ENCODE results near the gene UGT2B10. TPM values are rescaled to one million over a fixed set of nuclear protein-coding genes. Genes with fewer than 3 reads are reported as not detected.

Gene UGT2B10
- total and polyA plus RNA-seq, 4 donors, result not detected

DNA sequence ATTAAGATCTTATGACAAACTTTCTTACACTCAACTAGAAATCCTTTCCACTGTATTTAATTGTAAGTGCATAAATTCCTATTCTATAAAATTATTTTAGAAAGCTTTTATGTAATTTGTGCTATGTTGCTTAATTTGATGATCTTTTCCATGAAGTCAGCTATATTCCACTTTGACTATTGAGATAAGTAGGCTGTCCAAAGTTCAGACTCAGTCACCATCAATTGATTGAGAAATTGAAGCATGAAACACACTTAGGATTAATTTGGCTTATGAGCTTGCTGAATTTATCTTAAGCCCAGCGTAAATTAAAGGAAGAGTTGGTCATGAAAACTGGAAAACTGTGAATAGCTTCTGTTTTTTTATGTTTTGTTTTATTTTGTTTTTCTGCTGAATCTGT lies 18.7 kb upstream of the UGT2B10 start:
- H3K9me3 ChIP-seq (ENCODE audit: control insufficient read depth in 4 of 4, insufficient read depth in 3 of 4, low read length in 3 of 4), result no peaks in the 10 kb centered on the region
- TF ChIP-seq CTCF (IDR thresholded peaks at IDR 0.05; ENCODE audit: control extremely low read depth, extremely low read depth), result no peak
- ATAC-seq (ENCODE audit: insufficient read depth, low FRiP score), result no peak

GRCh38 chr4:68797618-68798017 lies 18.2 kb upstream of the UGT2B10 start:
- DNase-seq (no peak), ATAC-seq (ENCODE audit: insufficient read depth, low FRiP score) (no peak)
- H3K36me3 ChIP-seq (ENCODE audit: control insufficient read depth in 4 of 4, insufficient read depth in 4 of 4, low read length in 4 of 4), result no peaks in the 10 kb centered on the region
- no peak for TF ChIP-seq CTCF (IDR thresholded peaks at IDR 0.05; ENCODE audit: control extremely low read depth, extremely low read depth)
- H3K4me1 ChIP-seq (ENCODE audit: control insufficient read depth in 5 of 5, insufficient read depth in 5 of 5, low read length in 5 of 5), result no peaks in the 10 kb centered on the region
- H3K9me3 ChIP-seq (ENCODE audit: control insufficient read depth in 4 of 4, insufficient read depth in 3 of 4, low read length in 3 of 4), result no peaks in the 10 kb centered on the region
- no peaks in the 10 kb centered on the region for H3K27me3 ChIP-seq (ENCODE audit: control insufficient read depth in 3 of 3, insufficient read depth in 3 of 3, low read length in 2 of 3)
- H3K27ac ChIP-seq (ENCODE audit: low read depth in 1 of 2, low read length in 1 of 2), result no peak overlapping the region
- no peak overlapping the region for H3K9ac ChIP-seq (ENCODE audit: insufficient read depth in 1 of 2, low read length in 2 of 2)
- WGBS, 2 donors, result 53 to 56% methylated on average over 3 of the region's 3 CpGs
- H3K4me3 ChIP-seq, result no peak overlapping the region

More for the DNA sequence above, 18.7 kb upstream of the UGT2B10 start:
- Histone ChIP-seq H3K4me1 (ENCODE audit: control insufficient read depth in 5 of 5, insufficient read depth in 5 of 5, low read length in 5 of 5) (no peaks in the 10 kb centered on the region), H3K4me3 (no peak overlapping the region), H3K9ac (ENCODE audit: insufficient read depth in 1 of 2, low read length in 2 of 2) (no peak overlapping the region), H3K27me3 (ENCODE audit: control insufficient read depth in 3 of 3, insufficient read depth in 3 of 3, low read length in 2 of 3) (no peaks in the 10 kb centered on the region), H3K27ac (ENCODE audit: low read depth in 1 of 2, low read length in 1 of 2) (no peak overlapping the region), H3K36me3 (ENCODE audit: control insufficient read depth in 4 of 4, insufficient read depth in 4 of 4, low read length in 4 of 4) (no peaks in the 10 kb centered on the region)
- no peak for DNase-seq
- WGBS, 2 donors, result 68 to 81% methylated on average over 1 of the region's 1 CpG

DNA sequence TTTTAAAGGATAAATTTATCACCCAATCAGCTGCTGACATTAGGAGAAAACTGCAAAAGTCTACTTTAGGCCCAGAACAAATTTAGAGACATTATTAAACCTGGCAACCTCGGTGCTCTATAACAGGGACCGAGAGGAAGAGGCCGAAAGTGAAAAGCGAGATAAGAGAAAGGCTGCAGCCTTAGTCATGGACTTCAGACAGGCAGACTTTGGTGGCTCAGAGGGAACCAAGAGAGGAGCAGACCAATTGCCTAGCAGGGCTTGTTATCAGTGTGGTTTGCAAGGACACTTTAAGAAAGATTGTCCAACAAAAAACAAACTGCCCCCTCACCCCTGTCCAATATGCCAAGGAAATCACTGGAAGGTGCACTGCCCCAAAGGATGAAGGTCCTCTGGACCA lies 12.8 kb upstream of the UGT2B10 start:
- no peak overlapping the region for H3K27ac ChIP-seq (ENCODE audit: low read depth in 1 of 2, low read length in 1 of 2)
- no peak overlapping the region for H3K4me3 ChIP-seq
- no peak for ATAC-seq (ENCODE audit: insufficient read depth, low FRiP score)
- no peaks in the 10 kb centered on the region for H3K36me3 ChIP-seq (ENCODE audit: control insufficient read depth in 4 of 4, insufficient read depth in 4 of 4, low read length in 4 of 4)
- 90 to 91% methylated on average over 4 of the region's 4 CpGs for WGBS, 2 donors
- TF ChIP-seq CTCF (IDR thresholded peaks at IDR 0.05; ENCODE audit: control extremely low read depth, extremely low read depth), result no peak
- peaks cover 0 to 5% (median 1%) of the 10 kb centered on the region in 4 donors for H3K9me3 ChIP-seq (ENCODE audit: control insufficient read depth in 4 of 4, insufficient read depth in 3 of 4, low read length in 3 of 4)
- no peak for DNase-seq
- H3K4me1 ChIP-seq (ENCODE audit: control insufficient read depth in 5 of 5, insufficient read depth in 5 of 5, low read length in 5 of 5), result no peaks in the 10 kb centered on the region
- H3K27me3 ChIP-seq (ENCODE audit: control insufficient read depth in 3 of 3, insufficient read depth in 3 of 3, low read length in 2 of 3), result no peaks in the 10 kb centered on the region
- H3K9ac ChIP-seq (ENCODE audit: insufficient read depth in 1 of 2, low read length in 2 of 2), result no peak overlapping the region

DNA sequence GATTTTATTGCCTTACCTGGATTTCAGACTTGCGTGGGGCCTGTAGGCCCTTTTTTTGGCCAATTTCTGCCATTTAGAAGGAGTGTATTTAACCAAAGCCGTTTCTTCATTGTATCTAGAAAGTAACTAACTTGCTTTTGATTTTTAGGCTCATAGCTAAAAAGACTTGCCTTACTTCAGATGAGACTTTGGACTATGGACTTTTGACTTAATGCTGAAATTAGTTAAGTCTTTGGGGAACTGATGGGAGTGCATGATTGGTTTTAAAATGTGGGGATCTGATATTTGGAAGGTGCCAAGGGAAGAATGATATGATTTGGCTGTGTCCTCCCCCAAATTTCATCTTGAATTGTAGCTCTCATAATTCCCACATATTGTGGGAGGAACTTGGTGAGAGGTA lies 7.7 kb upstream of the UGT2B10 start:
- Histone ChIP-seq H3K4me1 (ENCODE audit: control insufficient read depth in 5 of 5, insufficient read depth in 5 of 5, low read length in 5 of 5) (no peaks in the 10 kb centered on the region), H3K27me3 (ENCODE audit: control insufficient read depth in 3 of 3, insufficient read depth in 3 of 3, low read length in 2 of 3) (no peaks in the 10 kb centered on the region), H3K9me3 (ENCODE audit: control insufficient read depth in 4 of 4, insufficient read depth in 3 of 4, low read length in 3 of 4) (peaks cover 0 to 7% (median 1%) of the 10 kb centered on the region in 4 donors), H3K36me3 (ENCODE audit: control insufficient read depth in 4 of 4, insufficient read depth in 4 of 4, low read length in 4 of 4) (no peaks in the 10 kb centered on the region), H3K27ac (ENCODE audit: low read depth in 1 of 2, low read length in 1 of 2) (no peak overlapping the region), H3K9ac (ENCODE audit: insufficient read depth in 1 of 2, low read length in 2 of 2) (no peak overlapping the region), H3K4me3 (no peak overlapping the region)
- no peak for TF ChIP-seq CTCF (IDR thresholded peaks at IDR 0.05; ENCODE audit: control extremely low read depth, extremely low read depth)
- ATAC-seq (ENCODE audit: insufficient read depth, low FRiP score) (no peak), DNase-seq (no peak)
- 47 to 62% methylated on average over 2 of the region's 2 CpGs for WGBS, 2 donors

Measured in lung (tissue), 12 donors.